Peyer's patch (tissue), 4 donors: Measurements from ENCODE around the gene NUDT1.

Experiments
- POLR2A ChIP-seq, 2 donors: fragments of 450-650 bp; IDR thresholded peaks; one replicate each; pipeline ENCODE4 v1.5.1; 2017; ENCODE audit warnings: antibody characterized with exemption in 2 of 2, mild to moderate bottlenecking in 2 of 2, moderate library complexity in 2 of 2
- TF ChIP-seq, protein P1 (sequence below), 6 experiments: fragments of 450-650 bp in 4 of 6; fragments of 200-600 bp in 2 of 6; sonication (generic) in 1 of 6; IDR thresholded peaks; one replicate each; pipeline ENCODE4 v1.5.1; 2017 to 2019; ENCODE audit warnings: antibody characterized with exemption in 6 of 6, mild to moderate bottlenecking in 3 of 6, moderate library complexity in 1 of 6

DNA sequence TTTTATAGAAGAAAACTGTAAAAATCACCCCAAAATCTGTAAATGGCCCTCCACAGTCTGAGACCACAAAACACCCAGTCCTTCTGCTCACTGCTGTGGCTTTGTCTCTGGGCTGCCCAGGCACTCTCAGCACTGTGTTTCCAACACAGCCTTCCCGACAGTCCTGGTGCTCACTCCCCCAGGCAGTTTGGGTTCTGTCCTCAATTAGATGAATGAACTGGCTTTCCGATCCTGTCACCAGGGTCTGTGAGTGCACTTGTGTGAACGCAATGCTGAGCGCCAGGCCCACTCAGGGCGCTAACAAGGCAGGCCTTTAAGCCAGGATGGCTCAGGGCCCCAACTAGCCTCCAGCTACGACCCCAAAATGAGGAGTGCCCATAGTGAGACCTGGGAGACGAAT is 12.6 kb upstream of the NUDT1 start:
- TF ChIP-seq, protein P1, sequence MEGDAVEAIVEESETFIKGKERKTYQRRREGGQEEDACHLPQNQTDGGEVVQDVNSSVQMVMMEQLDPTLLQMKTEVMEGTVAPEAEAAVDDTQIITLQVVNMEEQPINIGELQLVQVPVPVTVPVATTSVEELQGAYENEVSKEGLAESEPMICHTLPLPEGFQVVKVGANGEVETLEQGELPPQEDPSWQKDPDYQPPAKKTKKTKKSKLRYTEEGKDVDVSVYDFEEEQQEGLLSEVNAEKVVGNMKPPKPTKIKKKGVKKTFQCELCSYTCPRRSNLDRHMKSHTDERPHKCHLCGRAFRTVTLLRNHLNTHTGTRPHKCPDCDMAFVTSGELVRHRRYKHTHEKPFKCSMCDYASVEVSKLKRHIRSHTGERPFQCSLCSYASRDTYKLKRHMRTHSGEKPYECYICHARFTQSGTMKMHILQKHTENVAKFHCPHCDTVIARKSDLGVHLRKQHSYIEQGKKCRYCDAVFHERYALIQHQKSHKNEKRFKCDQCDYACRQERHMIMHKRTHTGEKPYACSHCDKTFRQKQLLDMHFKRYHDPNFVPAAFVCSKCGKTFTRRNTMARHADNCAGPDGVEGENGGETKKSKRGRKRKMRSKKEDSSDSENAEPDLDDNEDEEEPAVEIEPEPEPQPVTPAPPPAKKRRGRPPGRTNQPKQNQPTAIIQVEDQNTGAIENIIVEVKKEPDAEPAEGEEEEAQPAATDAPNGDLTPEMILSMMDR (IDR thresholded peaks at IDR 0.05): no peak
- TF ChIP-seq POLR2A (IDR thresholded peaks at IDR 0.05): no peak
